Smooth muscle cell (in vitro differentiated cells): Measurements from ENCODE around the gene PLCB4. TPM values are rescaled to one million over a fixed set of nuclear protein-coding genes. Genes with fewer than 3 reads are reported as not detected.

ENCODE experiments used
- DNase-seq: peaks from one replicate; lab custom pipeline; 2025; ENCODE audit not compliant: unreplicated experiment; lab: John Stamatoyannopoulos, UW
- H2AFZ ChIP-seq: fragments of 200-600 bp; sonication (generic); 2 replicates; pipeline ENCODE4 v1.6.0; 2016; ENCODE audit warnings: antibody characterized with exemption, low read depth, mild to moderate bottlenecking
- H3F3A ChIP-seq: fragments of 200-600 bp; sonication (generic); 2 replicates; pipeline ENCODE4 v1.6.0; 2017; ENCODE audit warnings: antibody characterized with exemption, low read depth
- H3K27ac ChIP-seq: fragments of 200-600 bp; sonication (generic); 2 replicates; pipeline ENCODE4 v1.5.1; 2016; ENCODE audit warnings: low read depth, mild to moderate bottlenecking
- H3K27me3 ChIP-seq: fragments of 200-600 bp; sonication (generic); 2 replicates; pipeline ENCODE4 v1.6.1; 2016; ENCODE audit warnings: low read depth, mild to moderate bottlenecking
- H3K36me3 ChIP-seq: fragments of 200-600 bp; sonication (generic); 2 replicates; pipeline ENCODE4 v1.5.1; 2016; ENCODE audit warnings: low read depth
- H3K4me1 ChIP-seq: fragments of 200-600 bp; sonication (generic); 2 replicates; pipeline ENCODE4 v1.5.1; 2016; ENCODE audit warnings: low read depth
- H3K4me2 ChIP-seq: fragments of 200-600 bp; sonication (generic); 2 replicates; pipeline ENCODE4 v1.6.0; 2016; ENCODE audit warnings: mild to moderate bottlenecking
- H3K4me3 ChIP-seq: fragments of 200-600 bp; sonication (generic); 2 replicates; pipeline ENCODE4 v1.5.1; 2016; ENCODE audit warnings: mild to moderate bottlenecking
- H3K79me2 ChIP-seq: fragments of 200-600 bp; sonication (generic); 2 replicates; pipeline ENCODE4 v1.6.0; 2016; ENCODE audit warnings: low read depth, mild to moderate bottlenecking
- H3K9ac ChIP-seq: fragments of 200-600 bp; sonication (generic); 2 replicates; pipeline ENCODE4 v1.6.0; 2016; ENCODE audit warnings: low read depth
- H3K9me3 ChIP-seq: fragments of 200-600 bp; sonication (generic); replicated peaks from 2 replicates; pipeline ENCODE4 v1.5.1; 2016; ENCODE audit warnings: low read depth
- H4K20me1 ChIP-seq: fragments of 200-600 bp; sonication (generic); 2 replicates; pipeline ENCODE4 v1.6.0; 2016; ENCODE audit warnings: low read depth
- CTCF ChIP-seq: fragments of 200-600 bp; sonication (generic); IDR thresholded peaks from 2 replicates; pipeline ENCODE4 v1.5.1; 2017; ENCODE audit warnings: borderline replicate concordance, mild to moderate bottlenecking, antibody characterized with exemption; ENCODE audit not compliant: insufficient read depth, poor library complexity, severe bottlenecking
- WGBS: methylation state at CpG from one replicate; pipeline ENCODE4 v1.1.7; 2016; ENCODE audit warnings: low lambda C conversion rate; 5-methylcytosine and 5-hydroxymethylcytosine counted together
- polyA plus RNA-seq: library from polyadenylated mRNA; unstranded; fragments of >200 nt; fragmentation: Nextera tagmentation; extraction: Ambion mirVana; gene quantifications from 2 replicates; pipeline ENCODE4 v1.2.1, GENCODE V29; 2016
- total RNA-seq: library from RNA; depleted of rRNA; stranded (reverse); fragments of >200 nt; gene quantifications from 2 replicates; pipeline ENCODE4 v1.2.3, GENCODE V29; 2014

The PLCB4 gene
- total and polyA plus RNA-seq, 2 experiments from 2014 or later = 3.0 to 5.3 TPM

- WGBS = 95% methylated on average over 2 of the region's 2 CpGs
- Histone ChIP-seq H2AFZ (no peak overlapping the region), H3K9ac (no peak overlapping the region), H3K4me1 (no peaks in the 10 kb centered on the region), H3K36me3 (no peaks in the 10 kb centered on the region), H3K4me3 (no peak overlapping the region), H3K27ac (no peak overlapping the region), H3K27me3 (no peaks in the 10 kb centered on the region), H4K20me1 (no peaks in the 10 kb centered on the region), H3K9me3 (no peaks in the 10 kb centered on the region), H3F3A (no peaks in the 10 kb centered on the region), H3K4me2 (no peak overlapping the region), H3K79me2 (no peaks in the 10 kb centered on the region)
- TF ChIP-seq CTCF = no peak
- DNase-seq = no peak
Observed at GRCh38 chr20:9290331-9290730, 221.4 kb downstream of the PLCB4 start.

- Histone ChIP-seq H3F3A (no peaks in the 10 kb centered on the region), H3K4me1 (no peaks in the 10 kb centered on the region), H3K9ac (no peak overlapping the region), H3K9me3 (no peaks in the 10 kb centered on the region), H3K27ac (no peak overlapping the region), H3K4me2 (no peak overlapping the region), H4K20me1 (no peaks in the 10 kb centered on the region), H3K27me3 (no peaks in the 10 kb centered on the region), H3K4me3 (no peak overlapping the region), H3K79me2 (no peaks in the 10 kb centered on the region), H3K36me3 (no peaks in the 10 kb centered on the region), H2AFZ (no peak overlapping the region)
- TF ChIP-seq CTCF = no peak
- WGBS = 87% methylated on average over 2 of the region's 2 CpGs
- DNase-seq = no peak
Observed at GRCh38 chr20:9293145-9293544, 224.3 kb downstream of the PLCB4 start.

- Histone ChIP-seq H3K4me2 (no peak overlapping the region), H3K27me3 (no peaks in the 10 kb centered on the region), H2AFZ (no peak overlapping the region), H3F3A (no peaks in the 10 kb centered on the region), H3K4me1 (no peaks in the 10 kb centered on the region), H3K9ac (no peak overlapping the region), H3K9me3 (no peaks in the 10 kb centered on the region), H4K20me1 (no peaks in the 10 kb centered on the region), H3K4me3 (no peak overlapping the region), H3K36me3 (no peaks in the 10 kb centered on the region), H3K27ac (no peak overlapping the region), H3K79me2 (no peaks in the 10 kb centered on the region)
- no peak for DNase-seq
- TF ChIP-seq CTCF = no peak
Observed at GRCh38 chr20:9294041-9294440, 225.2 kb downstream of the PLCB4 start.

- no peak overlapping the region for H3K4me3 ChIP-seq
- no peak for DNase-seq
- no peak overlapping the region for H3K9ac ChIP-seq
- H3K9me3 ChIP-seq = no peaks in the 10 kb centered on the region
- no peak overlapping the region for H3K4me2 ChIP-seq
- H3K36me3 ChIP-seq = no peaks in the 10 kb centered on the region
- H2AFZ ChIP-seq = no peak overlapping the region
- H3K27ac ChIP-seq = no peak overlapping the region
- no peaks in the 10 kb centered on the region for H3K79me2 ChIP-seq
- TF ChIP-seq CTCF = no peak
- H3K27me3 ChIP-seq = no peaks in the 10 kb centered on the region
- WGBS = 82% methylated on average over 2 of the region's 2 CpGs
- H4K20me1 ChIP-seq = no peaks in the 10 kb centered on the region
- no peaks in the 10 kb centered on the region for H3F3A ChIP-seq
- H3K4me1 ChIP-seq = no peaks in the 10 kb centered on the region
Observed at GRCh38 chr20:9298906-9299305, 230.0 kb downstream of the PLCB4 start.
